HG02610 (cell line): ENCODE measurements around the gene KHK.
"Not testable (repeated sequence)": the region's sequence is repeated elsewhere in the genome, so short reads cannot be mapped to it uniquely, and the experiment has no call there.

Source experiments
- ATAC-seq: cut with Tn5 transposase; IDR thresholded peaks from one replicate; pipeline ENCODE4 v1.9.1; 2021; ENCODE audit warnings: mild to moderate bottlenecking, moderate library complexity; ENCODE audit not compliant: unreplicated experiment

The KHK gene

DNA sequence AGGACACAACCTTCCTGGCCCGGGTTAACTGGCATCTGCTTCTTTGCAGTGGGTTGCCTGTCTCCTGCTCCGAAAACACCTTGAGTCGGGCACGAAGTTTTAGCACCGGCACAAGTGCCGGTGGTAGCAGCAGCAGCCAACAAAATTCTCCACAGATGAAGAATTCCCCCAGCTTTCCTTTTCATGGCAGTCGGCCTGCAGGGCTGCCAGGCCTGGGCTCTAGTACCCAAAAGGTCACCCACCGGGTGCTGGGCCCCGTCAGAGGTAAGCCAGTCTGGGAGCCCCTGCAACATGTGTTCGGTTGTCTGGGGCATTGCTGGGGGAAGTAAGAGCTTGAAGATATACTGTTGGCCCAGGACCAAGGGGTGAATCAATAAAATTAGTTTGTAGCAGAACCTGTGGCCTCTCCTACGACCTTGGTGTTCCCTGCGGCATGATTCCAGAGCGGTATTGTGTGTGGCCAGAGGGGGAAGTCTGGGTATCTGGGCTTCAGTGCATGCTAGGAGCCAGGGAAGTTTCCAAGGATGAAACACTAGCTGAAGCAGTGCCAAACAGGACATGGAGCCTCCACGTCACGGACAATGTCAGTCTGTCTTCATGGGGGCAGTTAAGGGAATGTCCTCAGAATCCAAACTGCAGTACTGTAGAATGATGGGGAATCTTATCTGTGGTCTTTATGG lies 27.3 kb upstream of the KHK start:
- ATAC-seq: no peak

DNA sequence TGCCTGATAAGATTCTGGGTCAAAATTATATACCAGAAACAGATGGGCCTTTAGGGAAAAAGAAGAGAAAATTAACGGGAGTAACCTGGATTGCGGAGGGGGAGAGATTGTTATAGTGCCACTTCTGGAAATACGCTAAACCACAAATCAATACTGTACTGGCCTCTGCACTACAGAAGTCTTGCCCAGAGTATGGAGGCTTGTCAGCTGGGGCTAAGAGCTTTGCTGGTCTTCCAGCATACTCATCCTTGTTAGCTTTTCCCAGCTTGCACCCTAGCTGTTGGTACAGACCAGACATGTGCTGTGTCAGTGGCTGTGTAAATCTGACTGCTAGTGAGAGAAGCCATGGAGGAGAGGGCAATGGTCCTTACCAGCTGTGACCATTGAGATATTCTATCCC lies 26.2 kb upstream of the KHK start:
- no peak for ATAC-seq

DNA sequence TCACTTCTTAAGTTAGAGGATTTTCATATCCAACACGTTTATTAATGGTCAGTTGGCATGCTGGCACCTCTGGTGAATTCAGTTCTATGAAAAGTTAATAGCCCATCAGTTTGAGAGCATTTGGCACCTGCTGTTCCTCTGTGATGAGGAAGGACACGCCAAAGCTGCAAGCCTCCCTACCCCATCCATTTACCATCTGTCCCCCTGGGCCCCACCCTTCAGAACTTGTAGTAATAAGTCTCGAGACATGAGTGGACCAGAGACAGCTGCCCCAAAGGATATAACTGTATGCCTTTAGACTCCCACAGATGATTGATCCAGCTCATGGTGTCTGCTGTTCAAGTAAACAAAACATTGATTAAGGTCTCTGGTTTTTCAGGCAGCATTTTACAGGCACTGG lies 21.4 kb upstream of the KHK start:
- ATAC-seq: no peak

DNA sequence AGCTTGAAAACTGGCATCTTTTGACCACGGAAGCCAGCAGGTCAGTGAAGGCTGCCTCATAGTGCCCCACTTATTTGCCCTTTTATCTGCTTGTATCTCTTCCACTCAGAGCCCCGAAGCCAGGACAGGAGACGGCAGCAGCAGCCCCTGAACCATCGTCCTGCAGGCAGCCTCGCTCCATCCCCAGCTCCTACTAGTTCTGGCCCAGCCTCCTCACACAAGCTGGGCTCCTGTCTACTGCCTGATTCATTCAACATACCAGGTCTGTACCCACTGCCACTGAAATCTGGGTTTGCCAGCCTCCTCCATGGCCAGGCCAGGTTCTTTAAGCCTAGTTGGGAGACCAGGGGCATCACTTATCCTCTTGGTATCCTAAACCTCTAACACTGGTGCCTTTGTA lies 19.2 kb upstream of the KHK start:
- ATAC-seq: no peak

DNA sequence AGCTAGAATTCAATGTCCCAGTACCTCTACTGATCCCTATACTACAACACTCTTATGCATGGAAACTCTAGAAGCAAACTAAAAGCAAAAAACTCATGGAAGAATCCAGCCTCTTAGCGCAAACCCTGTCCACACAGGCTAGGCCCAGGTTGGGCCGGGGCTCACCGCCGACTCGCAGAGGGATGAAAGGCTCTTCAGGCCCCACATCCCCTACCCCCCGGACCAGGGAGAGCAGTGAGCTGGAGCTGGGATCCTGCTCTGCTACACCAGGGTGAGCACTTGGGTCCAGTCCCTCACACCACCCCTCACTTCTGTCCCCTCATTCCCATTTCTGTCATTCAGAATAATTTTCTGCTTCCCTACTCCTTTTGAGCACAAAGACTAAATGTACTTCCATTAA lies 17.1 kb upstream of the KHK start:
- no peak for ATAC-seq

DNA sequence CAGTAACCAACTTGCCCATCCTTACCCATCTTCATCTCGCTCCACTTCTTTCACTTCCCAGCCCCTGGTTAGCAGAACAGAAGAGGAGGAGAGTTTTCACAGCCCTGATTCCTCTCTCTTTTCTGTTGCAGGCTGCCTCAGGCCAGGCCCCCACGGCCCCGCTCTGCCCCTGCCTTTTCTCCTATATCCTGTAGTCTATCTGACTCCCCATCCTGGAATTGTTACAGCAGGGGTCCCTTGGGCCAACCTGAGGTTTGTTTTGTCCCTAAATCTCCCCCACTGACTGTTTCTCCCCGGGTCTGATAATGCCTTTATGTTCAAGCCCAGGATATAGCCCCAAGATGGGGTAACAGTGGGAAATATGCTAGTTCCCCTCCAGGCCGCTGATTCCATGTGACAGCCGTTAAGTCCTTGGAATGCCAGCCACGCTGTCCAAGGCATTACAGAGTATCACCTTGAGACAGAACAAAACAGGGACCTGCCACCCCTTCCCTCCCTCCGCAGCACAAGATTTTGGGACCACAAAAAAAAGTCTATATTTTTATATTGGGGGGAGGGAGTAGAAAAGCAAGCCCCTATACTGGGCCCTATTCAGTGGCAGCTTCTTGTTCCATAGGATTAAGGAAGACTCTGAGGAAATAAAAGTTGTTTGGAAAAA lies 16.5 kb upstream of the KHK start:
- no peak for ATAC-seq

DNA sequence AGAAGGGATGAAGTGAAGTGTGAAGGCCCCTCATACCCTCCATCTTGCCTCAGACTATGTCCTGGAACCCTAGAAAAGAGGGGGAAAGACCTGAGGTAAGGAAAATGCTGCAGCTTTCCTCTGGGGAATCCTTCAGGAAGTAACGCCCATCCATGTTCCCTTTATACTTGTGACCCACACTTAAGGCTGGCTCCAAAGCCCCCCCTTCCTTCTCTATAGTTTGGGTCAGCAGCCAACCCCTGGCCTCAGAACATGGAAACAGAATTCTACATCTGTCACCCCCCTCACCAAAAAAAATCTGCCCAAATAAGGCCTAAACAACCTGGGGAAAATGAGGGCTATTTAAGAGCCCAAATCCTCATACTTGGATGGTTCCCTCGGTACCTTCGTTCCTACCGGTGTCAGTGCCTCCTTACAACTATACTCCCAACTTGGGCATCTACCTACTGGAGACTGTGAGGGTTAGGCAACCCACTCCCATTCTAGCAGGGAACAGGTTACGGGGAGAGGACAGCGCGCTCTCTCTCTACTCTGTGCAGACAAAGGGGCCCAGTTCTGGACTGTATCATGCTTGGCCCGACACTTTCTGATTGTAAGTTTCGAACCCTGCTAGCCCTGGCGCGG lies 15.8 kb upstream of the KHK start:
- ATAC-seq: peak; percentile 2

DNA sequence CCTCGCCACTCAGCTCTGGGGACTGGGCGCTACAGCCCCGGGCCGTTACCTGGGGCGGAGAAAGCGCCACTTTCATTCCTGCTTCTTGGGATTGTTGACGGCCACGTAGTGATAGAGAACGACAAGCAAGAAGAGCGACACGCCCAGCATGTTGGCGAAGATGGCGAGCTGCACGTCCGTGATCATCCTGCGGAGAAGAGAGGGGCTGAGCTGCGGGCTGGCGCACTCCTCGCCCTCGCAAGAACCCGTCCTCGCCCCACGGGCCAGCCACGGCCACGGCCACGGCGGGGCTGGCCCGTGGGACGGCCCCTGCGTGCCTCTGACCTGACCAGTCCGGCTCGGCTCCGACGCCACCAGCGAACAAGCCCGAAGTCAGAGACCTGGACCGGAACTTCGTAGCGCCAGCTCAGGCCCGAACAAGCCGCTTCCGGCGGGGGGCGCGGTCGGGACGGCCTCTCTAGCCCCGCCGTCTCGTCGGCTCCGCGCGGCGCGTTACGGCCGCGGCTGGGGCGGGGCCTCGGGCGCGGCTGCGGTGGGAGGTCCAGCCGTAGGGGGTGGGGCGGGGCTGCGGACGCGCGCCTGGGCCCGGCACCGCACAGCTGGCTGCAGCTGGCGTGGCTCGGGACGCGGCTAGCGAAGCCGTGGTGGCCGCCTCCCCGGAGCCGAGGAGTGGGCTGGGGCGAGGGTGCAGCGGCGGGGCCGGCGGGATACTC lies 15.1 kb upstream of the KHK start, which contains the start of gene OST4:
TSS of gene OST4 (minus strand) at position 378 of the 713 bp plus-strand sequence.
- ATAC-seq: peak; percentile 81

DNA sequence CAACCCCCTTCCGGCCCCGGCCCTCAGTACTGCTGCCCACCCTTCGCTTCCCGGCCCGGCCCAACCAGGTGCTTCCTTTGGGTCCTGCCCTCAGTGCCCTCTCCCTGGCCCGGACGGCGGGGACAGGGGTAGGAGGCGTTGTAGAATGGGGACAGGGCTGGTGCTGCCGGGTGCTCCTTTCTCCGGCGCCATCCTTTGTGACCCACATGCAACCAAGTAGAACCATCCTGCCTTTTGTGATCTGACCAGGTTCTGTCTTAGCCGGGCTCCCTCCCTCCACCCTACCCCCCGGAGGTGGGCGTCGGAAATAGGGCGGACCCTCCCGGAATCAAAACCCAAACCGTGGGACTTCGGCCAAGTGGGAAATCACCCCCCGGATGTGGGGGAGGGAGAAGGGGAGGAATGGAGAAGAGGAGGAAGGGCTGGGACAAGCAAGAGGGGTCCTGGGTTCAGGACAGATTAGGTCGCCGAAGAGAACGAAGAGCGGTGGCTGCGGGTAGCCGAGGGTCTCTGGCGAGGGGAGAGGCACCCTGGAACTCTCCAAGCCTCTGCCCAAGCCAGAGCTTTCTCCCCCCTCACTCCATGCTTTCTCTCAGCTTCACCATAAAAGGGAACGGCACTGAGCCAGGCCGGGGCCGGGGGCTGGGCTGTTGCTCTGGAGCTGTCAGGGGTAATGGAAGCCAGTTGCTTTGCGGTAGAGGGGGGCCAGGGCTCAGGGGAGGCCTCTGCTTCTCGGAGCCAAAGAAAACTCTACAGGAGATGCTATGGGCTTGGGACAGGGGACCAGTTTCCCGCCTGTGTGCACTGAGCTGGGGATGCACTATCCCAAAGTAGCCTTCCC lies 14.4 kb upstream of the KHK start:
- peak; percentile 24 for ATAC-seq

DNA sequence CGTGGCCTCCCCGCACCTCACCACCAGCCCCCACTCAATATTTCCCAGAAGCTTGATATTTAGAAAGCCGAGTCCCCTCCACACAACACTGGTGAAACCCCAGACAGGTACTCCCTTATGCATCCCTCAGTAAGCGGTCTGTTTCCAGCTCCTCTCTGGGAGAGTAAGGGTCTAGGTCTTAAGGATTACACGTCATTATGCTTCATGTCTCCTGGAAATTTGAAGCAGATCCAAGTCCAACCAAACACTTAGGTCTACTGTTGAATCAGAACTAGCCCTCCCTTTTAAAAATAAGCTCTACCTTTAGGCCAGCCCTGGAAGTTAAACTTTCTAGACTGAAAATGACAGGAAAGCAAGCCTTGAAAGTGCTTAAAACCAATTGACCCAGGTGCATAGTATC lies 13.7 kb upstream of the KHK start:
- no peak for ATAC-seq

DNA sequence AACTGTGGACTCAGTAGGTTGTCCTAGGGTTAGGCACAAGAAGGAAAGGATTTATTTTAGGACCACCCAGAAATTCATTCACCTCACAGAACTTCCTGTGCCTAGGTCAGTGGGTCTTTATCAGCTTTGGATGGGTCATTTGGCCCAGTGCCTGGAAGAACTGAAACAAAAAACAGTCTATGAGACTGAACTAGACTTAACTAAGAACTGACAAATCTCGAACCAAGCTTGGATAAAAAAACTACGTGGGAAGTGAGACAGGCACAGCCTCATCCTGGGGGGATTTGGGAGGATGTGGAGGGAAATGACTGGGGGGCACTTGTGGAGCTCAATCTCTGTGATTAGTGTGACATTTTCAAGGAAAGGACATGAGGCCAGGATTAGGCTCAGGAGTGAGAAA lies 12.8 kb upstream of the KHK start:
- ATAC-seq: no peak

DNA sequence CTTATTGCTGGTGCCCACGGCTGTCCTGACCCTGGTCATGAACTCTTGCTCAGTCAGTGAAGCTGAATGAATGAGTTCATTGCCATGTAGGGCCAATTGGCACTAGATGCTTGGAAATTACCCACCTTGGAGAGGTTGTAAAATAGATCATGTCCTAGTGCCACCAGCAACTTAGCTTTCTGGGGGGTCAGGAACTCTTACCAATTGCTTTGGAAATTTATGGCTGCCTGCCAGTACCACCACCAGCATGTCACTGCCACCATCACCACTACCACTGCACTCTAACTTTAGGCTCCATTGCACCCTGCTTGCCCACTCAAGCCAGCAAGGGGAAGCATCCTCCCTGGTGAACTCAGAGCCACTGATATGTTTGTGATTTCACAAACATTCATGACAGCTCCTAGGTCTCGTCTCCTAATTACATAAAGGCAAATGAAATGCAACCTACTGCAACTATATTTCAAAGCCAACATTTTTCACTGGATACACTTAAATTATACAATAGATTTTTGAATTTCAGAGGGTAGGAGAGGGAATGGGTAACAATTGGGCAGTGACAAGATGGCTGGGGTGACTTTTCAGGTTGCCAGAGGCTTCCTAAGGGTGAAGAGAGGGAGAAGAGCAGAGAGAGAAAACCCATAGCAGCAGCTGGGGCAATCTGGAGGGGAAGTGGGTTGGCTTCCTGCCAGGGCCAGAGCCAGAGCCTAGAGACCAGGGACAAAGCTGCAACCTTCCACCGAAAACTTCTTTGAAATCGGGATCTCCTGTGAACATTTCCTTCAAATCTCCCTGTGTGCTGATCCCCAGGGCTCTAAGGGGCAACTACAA lies 11.6 kb upstream of the KHK start:
- no peak for ATAC-seq

DNA sequence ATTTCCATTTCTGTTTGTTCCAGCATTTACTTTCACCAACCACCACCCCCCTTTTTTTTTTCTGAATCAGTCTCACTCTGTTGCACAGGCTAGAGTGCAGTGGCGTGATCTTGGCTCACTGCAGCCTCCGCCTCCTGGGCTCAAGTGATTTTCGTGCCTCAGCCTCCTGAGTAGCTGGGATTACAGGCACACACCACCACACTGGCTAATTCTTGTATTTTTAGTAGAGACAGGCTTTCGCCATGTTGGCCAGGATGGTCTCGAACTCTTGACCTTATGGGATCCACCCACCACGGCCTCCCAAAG lies 11.1 kb upstream of the KHK start:
- not testable (repeated sequence) for ATAC-seq

DNA sequence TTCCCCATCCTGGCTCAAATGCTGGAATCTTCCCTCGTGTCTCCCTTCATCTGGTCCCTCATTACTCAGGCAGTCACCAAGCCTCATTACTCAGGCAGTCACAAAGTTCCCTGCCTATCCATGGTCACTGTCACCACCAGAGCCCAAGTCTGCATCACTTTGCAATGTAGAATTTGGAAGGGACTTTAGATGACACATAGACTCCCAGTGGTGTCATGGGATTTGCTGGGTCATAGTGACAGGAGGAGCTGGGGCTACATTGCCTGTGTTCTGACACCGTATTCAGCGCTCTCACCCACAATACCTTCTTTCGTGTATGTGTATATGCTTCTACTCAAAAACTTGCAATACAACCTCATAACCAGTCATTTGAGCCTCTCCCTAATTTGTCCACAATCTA lies 10.2 kb upstream of the KHK start:
- no peak for ATAC-seq

DNA sequence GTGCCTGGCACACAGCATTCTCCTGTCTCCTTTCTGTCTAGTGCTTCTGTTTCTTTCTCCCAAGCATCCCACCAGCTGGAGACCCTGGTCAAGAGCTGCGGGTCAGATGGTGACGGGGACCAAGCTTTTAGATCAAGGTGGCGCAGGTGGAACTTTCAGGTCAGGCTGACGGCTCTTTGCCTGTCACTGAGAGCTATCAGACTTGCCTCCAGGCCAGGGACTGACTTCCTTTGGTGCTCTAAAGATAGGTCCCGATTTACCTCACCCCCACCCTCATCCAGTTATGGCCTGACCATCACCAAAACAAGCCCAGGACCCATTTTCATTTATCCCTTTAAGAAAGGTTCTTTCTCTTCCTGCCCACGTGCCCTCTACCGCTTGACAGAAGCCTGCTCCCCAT lies 9.3 kb upstream of the KHK start:
- ATAC-seq: no peak

DNA sequence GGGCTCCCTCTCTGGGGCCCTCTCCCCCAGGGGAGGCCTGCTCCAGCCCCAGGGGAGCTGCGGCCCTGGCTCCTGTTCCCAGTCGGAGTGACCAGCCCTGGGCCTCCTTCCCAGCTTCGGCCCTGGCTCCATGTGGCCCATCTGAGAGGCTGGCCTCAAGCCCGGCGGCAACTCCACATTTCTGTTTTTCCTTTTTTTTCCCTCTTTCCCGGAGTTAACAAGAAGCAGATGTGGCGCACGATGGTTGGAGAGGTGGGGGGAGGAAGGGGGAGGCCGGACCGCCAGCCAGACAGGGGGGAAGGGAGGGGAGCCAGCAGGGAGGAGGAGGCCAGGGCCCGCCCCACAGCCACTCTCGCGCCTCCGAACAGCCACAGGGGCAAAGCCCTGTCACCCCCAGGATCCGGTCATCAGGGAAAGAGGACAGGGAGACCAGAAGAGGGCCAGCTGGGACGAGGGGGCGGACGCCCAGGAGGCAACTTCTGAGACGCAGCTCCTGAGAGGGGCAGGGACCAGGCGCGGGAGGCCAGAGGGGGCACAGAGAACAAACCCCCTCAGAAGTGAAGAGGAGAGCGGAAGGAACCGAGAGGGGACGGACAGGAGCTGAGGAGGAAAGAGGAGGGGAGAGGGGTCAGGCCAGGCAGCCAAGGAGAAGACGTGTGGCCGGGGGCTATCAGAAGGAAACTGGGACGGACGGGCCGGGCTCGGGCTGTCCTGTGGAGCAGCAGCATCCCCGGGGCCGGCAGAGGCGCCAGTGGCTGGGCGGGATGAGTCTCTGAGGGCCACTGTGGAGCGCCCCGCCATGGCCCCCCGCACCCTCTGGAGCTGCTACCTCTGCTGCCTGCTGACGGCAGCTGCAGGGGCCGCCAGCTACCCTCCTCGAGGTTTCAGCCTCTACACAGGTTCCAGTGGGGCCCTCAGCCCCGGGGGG lies 8.0 kb upstream of the KHK start, which contains the start of gene EMILIN1:
TSS of gene EMILIN1 (plus strand) at position 349 of the 928 bp plus-strand sequence. CDS start at position 800, 451 bp downstream.
- no peak for ATAC-seq

DNA sequence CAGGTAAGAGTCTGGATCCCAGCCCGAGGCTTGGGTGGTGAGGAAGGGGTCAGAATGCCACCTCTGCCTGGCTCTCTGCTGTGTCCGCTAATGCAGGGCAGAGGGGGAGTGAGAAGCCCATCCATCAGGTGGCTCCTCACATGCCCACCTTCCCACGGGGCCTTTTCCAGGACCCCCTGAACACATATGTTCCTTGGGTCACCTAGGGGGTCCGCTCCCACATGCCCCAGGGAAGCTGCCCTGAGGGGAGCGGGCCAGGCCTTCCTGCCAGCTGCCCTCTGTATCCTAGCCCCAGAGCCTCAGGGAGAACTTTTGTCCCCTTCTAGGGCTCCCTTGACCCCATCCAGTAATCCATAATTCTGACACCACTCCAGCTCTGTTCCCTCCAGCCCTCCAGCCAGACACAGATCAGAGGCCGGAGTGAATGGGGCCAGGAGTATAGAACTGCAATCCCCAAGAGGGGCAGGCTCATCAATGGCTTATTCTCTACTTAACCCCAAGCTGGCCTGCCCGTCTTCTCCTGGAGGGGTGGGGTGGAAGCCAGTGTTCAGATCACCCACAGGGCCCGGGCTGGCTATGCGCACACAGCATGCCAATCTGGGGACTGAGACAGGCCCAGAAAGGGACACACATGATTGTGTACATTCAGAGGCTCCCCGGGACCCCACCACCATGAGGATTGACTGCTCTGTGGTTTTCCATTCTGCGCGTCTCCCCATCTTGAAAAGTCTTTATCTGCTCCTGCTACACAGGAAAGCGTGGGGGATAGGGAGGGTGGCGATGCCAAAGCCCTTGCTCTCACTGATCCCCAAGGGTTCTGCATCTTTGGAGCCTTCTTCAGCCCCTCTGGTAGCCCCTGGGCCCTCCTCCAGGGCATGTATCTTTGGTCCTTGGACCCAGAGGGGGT lies 7.1 kb upstream of the KHK start:
- no peak for ATAC-seq

DNA sequence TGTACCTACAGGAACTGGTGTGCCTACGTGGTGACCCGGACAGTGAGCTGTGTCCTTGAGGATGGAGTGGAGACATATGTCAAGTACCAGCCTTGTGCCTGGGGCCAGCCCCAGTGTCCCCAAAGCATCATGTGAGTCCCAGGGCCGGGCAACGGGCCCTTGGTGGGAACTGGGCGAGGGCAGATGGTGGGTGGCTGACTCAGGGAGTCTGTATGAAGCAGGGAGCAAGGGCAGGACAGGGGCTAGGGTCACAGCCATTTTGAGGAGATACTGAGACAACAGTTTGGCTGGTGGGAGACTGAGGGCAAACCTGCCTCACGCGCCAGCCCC lies 6.5 kb upstream of the KHK start:
- ATAC-seq: no peak
